Right forelimb (tissue), 1 donor: ENCODE data around the gene SCN2B.

Source experiments
- DNase-seq: peaks from one replicate; pipeline ENCODE4 v3.0.0-alpha.2; 2018

The SCN2B gene

DNA sequence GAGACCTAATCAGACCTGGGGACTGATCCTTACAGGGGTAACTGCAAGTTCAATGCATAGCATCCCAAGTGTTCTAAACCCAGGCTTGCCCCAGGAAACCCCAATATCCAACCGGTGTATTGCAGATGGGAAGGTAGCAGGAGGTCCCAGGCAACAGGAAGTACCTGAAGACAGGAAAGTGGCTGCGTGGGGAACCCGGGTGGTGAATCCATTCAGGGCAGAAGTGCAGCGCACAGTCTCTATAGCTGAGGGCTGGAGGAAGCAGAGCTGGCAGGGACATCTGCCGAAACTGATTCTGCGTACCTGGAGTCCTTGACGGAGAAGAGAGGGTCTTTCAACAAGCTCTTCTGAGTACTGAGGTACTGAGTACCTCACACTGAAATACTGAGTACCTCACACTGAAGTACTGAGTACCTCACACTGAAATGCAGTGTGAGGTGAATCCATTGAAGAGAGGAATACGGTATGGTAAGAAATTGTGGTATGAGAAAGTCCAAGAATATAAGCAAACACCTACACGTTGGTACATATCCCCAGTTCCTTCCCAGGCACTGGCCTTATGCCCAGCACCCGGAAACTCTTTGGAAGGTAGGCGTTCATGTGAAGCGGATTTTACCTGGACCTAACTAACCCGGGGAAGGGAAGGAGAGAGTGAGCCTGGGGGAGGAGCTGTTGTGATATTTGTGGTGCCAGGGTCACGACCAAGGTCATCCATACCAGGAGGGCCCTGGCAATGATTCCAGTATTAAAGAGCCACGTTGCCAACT is 43.9 kb downstream of the SCN2B start:
- no peak for DNase-seq

DNA sequence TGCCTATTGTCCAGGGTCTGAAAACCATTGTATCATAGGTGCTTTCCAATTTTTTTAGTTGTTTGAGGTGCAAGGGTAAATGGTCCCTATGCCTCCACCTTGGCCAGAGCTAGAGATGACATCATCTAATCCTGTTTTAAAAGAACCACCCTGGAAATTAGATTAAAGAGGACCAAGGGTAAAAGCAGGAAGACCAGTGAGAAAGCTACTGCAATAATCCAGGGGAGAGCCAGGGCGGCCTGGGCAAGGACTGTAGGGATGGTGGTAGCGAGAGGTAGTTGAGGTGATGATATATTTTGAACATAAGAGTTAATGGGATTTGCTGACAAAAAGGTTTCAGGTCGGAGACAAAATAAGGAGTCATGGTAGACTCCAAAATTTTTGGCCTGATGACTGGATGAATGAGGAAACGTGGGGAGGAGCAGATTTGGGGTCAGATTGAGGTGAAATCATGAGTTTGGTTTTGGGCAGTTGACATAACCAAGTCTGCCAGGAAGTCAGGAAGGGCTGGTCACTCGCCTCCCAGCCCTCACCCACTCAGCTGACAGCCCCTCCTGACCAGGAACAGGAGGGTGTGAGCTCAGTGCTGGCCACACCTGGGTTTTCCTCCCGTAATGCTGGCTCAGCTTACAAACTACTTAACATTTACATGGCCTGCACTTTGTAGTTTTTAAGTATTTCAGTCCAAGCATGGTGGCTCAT is 46.8 kb downstream of the SCN2B start:
- no peak for DNase-seq

DNA sequence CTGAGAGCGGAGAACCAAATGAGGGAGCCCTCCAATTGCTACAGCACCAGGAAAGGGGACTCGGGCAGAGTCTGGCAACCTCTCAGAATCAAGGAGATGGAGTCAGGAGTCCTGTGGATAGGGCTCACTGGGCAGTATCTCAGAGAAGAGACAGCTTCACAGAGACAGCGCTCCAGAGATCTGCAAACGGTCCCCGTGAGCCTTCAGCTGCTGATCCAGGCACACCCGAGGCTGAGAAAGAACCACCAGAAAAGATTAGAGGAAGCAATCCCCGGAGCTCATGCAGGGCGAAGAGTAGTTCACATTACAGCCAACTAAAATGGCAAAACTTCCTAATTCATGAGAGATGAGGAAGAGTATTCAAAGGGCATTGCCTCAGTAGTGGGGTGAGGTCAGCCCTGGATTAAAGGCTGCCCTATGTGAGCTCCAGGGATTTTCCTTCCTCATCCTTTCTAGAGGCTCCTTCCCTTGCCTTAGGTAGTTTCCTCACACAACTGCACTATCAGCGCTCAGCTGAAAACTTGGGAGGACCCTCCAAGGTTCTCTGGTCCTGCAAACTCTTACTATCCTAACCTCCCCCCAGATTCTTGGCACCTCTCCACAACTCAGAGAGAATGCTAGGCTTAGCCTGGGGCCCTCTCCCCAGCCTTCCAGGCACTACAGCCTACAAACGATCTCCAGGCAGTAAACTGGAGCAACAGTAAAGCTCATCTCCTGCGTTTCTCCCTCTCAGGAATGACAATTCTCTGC is 47.5 kb downstream of the SCN2B start:
- DNase-seq = no peak

DNA sequence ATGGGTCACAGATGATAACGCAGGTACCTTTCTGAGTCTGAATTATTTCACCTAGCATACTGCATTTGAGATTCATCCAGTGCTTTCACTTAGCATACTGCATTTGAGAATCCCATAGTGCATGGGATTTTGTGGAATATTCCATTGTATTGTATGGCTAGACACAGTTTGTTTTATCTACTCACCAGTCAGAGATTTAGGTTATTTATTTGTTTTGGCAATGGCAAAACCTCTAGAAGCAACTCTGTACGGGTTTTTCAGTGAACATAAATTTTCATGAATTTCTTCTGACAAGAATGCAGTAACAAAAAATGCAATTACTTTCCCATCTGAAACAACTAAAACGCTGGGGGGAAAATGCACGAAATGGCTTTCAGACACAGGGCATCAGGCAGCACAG is 48.1 kb downstream of the SCN2B start:
- DNase-seq = no peak

DNA sequence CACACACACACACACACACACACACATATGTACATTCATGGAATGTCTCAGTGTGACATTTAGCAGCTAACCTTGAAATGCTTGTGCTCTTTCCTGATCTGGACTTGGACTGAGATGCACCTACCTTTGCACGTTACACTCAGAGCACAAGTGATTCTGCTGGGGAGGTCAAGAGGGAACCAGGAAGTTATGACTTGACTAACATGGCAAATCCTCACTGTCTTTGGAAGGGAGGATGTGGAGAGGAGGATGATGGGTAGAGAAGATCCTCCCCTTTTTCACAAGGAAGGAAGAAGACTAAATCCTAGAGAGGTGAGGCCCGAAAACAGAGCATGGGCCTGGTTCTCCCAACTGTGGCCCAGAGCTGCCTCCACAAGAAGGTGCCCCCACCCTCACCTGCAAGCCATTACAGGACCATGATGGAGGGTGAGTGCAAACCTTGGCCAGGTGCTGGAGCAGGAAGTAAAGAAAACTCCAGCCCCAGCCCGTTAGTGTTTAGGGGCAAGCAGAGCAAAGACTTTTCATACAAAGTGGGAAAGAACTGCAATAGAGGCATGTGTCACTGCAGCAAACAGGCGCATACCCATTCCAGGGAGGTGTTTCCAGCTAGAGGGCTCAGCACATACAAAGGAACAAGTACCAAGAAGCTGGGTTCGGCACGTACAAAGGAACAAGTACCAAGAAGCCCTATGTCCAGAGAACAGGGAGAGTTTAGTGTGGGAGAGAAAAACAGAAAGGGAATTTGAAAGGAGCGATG is 50.2 kb downstream of the SCN2B start:
- no peak for DNase-seq

DNA sequence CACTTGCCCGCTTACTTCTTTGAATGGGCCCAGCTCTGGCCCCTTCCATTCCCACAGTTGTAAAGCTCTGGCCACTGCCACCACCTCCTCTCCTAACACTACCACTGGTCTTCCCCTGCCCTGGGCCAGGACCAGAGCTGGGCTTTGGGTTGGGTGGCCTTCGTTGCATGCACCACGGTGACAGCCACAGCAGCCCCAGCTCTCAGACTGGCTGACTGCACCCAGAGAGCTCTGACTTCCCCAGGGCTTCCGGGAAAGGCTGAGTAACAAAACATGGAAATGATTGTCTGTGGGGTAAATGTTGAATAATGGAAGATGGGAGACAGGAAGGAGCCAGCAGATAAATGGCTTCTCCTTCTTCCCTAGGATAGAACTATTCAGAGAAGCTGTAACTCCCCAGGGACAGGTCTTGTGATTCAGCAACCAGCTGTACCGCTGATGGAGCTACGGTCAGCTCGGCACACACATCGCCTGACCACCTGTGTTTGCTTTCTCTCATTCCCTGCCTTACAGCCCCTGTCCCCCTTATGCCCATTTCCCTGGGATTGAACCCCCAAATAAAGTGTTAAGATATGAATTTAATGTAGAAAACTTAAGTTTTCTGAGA is 51.4 kb downstream of the SCN2B start:
- DNase-seq = no peak

DNA sequence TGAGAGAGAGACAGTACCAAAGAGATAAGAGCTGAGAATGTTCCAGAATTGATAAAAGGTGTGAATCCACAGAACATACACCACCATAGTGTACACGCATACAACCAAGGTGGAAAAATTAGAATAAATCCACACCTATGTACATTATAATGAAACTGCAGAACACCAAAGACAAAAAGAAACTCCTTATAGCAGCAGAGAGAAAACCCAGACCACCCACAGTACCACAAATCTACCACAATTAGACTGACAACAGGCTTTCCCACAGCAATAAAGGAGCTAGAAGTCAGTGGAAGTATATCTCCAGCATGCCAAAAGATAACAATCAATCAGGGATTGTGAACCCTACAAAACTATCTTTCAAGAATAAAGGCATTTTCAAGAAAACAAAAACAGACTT is 55.6 kb downstream of the SCN2B start:
- DNase-seq = no peak

DNA sequence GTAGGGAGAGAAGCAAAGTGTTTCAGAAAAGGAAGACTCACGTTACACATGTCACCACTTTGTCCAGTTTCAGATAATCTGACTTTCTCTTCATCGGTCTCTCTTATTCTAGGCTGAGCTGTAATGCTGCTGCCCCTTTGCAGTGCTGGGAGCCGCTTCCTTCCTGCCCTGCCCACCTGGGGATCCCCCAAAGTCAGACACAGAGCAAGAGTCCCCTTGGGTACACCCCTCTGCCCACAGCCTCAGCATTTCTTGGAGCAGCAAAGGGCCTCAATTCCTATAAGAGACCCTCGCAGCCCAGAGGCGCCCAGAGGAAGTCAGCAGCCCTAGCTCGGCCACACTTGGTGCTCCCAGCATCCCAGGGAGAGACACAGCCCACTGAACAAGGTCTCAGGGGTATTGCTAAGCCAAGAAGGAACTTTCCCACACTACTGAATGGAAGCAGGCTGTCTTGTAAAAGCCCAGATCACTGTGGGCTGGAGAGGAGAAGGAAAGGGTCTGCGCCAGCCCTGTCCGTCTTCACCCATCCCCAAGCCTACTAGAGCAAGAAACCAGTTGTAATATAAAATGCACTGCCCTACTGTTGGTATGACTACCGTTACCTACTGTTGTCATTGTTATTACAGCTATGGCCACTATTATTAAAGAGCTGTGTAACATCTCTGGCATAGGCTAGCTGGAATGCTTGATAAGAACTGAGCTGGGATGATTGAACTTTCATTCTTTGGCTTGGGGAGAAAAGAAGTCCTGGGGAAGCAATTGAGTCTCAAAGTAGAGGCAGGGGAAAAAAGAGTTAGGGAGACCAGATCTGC is 58.4 kb downstream of the SCN2B start:
- no peak for DNase-seq

DNA sequence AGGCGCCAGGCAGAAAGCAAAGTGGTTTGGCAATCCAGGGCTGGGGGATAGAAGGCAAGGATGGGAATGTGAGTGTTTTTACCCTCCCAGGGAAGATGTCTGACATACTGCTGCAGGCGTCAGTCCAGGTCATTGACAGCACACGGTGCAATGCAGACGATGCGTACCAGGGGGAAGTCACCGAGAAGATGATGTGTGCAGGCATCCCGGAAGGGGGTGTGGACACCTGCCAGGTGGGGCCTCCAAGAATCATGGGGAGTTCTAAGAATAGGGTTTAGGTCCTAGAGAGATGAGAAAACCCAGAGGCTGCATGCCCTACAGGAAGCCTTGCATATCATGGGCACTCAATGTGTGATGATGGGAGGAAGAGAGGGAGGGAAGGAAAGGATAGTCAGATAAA is 61.4 kb downstream of the SCN2B start:
- no peak for DNase-seq

DNA sequence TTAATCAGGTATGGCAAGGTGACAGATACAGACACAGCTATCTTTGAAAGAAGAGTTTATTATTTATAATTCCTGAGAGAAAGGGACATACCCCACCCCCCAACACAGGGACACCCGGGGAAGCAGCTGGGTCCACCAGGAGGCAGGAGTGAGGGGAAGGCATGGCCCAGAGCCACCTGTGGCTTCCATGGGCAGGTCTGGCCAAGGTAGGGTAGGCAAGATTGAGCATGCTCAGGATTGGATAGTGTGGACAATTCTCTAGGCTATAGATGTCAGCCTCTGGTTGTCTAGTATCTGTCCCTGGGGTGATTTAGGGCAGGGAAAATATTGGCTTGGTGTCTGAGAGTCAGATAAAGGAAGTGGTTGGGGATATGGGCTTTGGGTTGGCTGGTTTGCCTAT is 62.2 kb downstream of the SCN2B start:
- no peak for DNase-seq

DNA sequence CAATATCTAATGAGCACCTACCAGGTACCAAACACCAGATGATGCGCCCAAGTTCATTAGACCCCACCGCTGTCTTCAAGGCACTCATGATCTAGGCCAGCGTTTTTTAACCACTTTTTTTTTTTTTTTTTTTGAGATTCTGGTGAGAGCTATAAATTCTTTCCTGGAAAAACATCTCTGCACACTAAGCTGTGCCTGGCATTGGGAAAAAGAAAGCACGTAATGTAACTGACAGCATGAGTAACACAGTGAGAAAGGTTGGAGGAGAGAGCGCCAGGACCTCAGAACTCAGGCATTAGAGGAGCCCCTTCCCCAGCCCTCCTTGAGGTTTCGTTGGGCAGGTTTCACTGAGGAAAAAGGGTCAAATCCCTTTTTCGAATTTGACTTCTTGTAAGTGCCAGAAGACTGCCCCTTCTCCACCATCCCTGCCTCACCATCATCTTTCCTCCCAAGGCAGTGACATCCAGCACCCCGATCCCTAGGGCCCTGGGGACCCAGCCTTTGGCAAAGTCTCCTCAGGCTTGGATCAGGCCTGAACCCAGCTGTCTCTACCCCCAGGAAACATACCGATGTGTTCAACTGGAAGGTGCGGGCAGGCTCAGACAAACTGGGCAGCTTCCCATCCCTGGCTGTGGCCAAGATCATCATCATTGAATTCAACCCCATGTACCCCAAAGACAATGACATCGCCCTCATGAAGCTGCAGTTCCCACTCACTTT is 63.6 kb downstream of the SCN2B start:
- DNase-seq = no peak
